ENCODE results near the gene POPDC2.

The POPDC2 gene

DNA sequence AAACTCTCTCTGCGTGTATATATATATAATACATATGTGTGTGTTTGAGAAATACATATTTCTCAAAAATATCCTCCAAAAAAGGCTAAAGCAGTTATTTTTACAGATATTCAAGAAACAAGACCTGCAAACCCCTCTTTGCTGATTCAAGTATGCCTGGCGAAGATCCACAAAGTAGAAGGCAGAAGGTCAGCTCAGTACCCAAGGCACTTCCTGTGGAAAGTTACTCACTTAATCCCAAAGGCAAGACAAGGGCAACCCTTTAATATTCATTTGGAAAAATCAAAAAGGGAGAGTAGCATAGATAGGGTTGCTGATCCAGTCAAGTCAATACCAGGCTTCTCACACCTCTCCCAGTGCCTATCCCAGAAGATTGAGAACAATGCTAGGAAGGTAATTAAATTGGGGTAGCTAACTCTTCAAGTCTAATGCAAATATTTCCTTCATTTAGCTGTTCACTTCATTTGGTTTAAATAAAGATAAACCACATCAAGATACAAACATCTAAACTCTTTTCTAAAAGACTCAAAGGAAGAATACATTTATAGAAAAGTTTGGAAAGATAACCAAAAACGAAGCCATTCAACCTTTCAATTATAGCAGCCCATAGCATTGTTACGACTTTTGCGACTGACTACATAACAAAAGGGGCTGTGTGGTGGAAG is 9.6 kb upstream of the POPDC2 start:
- FAIRE-seq, result no peak

GRCh38 chr3:119665954-119666559 is 5.7 kb upstream of the POPDC2 start:
- FAIRE-seq, result no peak

- FAIRE-seq, result no peak
These were observed 4.5 kb upstream of the POPDC2 start for GRCh38 chr3:119664850-119665379.

GRCh38 chr3:119664370-119664769 is 4.0 kb upstream of the POPDC2 start:
- FAIRE-seq, result no peak

DNA sequence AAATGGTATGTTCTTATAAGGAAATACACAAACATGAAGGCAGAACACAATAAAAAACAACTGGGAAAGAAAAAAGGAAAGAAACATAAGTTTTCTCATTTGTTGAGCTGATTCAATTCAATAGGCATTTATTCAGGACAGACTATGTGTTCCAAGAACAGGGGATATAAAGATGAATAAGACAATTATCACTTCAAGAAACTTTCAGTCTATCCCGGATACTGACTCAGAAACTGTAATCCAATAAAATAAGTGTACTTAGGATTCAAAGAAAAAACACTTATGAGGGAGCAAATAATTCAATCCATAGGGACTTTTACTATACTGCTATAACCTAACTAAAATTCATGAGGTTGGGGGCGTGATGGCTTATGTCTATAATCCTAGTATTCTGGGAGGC is 3.5 kb upstream of the POPDC2 start:
- FAIRE-seq, result no peak

DNA sequence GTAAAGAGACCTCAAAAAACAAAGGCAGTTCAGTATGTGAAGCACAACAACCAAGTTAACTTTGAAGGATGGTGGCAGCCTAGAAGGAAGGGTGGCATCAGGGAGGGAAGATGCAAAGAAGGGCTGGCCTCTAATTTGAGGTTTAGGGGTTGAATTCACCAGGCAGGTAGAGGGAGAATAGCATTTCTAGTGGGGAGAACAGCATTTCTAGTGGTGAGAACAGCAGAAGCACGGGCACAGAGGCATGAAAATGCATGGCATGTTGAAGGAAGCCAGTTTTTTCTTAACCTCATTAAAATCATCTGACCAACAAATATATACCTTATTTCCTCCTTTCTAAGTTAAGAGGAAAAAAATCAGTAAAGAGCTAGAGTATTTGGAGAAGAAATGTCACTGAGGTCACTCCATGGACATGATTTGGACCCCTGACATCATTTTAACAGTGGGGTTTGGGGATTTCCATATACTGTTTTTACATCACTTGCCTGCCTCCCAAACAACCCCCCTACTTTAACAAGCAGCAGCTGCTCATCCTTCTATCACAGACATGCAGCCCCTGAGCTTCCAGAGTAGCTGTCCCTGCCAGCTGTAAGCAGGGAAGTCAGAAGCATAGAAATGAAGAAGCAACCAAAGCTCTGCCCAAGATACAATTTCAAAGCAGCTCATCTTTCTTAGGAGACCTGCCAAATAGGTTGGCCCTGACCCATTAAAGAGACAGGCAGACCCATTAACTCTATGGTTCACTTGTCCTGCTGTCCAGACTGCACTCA is 2.4 kb upstream of the POPDC2 start:
- FAIRE-seq, result no peak

GRCh38 chr3:119659606-119660291 is 640 bp downstream of the POPDC2 start:
- no peak for FAIRE-seq

- FAIRE-seq, result no peak
These were observed 1.4 kb downstream of the POPDC2 start for GRCh38 chr3:119658994-119659393.

DNA sequence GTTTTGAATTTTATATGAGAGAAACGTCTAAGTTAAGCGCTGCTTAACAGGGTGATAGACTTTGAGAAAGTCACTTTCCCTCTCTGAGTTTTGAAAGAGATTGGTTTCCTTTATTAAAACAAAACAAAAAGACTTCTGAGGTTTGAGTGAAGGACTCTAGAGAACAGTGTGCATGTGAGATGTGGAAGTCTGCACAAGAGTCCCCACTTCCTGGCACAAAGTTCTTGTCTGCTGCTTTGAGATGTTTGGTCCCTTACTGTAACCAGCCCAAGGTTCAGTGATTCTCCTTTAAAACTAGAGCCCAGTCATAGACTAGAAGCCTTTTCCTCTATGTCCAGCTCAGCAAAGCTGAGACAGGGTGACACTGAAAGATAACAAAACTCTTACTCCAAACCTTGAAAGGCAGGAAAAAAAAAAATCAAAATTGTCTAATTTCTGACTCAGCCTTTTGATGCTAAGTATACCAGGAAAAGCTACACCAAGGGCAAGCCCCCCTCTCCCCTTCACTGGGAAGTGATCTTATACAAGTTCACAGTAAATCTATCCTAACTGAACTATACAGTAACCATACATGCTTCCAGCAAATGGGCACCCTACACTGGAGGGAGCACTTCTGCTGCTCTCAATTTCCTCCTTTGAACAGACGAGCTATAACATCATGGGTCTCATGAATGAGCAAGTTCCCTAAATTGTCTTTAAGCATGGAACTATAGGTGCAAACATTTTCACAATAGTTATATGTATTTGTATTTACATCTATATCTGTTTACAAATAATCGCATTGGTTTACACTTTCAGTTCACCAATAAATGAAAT is 2.3 kb downstream of the POPDC2 start:
- FAIRE-seq, result no peak

DNA sequence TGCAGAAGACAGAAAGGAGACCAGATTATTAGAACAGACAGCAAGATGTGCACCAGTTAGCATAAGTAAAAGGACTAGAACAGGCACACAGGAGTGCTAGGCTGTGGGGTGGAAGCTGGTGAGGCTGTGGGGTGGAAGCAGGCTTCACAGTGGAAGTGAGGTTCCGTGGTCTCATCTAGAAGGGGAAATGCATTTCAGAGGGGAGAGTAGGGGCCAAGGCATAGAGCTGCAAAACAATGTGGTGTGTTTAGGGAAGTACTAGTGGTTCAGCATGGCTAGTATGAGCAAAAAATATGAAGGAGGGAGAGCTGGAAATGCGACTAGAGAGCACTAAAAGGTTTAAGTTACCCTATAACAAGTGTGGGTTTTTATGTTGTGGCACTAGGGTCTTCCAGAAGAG is 6.5 kb downstream of the POPDC2 start:
- FAIRE-seq, result no peak

GRCh38 chr3:119652306-119653033 is 7.9 kb downstream of the POPDC2 start:
- no peak for FAIRE-seq

GRCh38 chr3:119649761-119650160 is 10.6 kb downstream of the POPDC2 start:
- FAIRE-seq, result no peak

- no peak for FAIRE-seq
These were observed 12.4 kb downstream of the POPDC2 start for GRCh38 chr3:119647843-119648575.

- no peak for FAIRE-seq
These were observed 13.2 kb downstream of the POPDC2 start for GRCh38 chr3:119647171-119647570.

GRCh38 chr3:119645813-119646212 is 14.6 kb downstream of the POPDC2 start:
- FAIRE-seq, result no peak

GRCh38 chr3:119644481-119644880 is 15.9 kb downstream of the POPDC2 start:
- no peak for FAIRE-seq

GRCh38 chr3:119643528-119643927 is 16.9 kb downstream of the POPDC2 start:
- FAIRE-seq, result no peak

DNA sequence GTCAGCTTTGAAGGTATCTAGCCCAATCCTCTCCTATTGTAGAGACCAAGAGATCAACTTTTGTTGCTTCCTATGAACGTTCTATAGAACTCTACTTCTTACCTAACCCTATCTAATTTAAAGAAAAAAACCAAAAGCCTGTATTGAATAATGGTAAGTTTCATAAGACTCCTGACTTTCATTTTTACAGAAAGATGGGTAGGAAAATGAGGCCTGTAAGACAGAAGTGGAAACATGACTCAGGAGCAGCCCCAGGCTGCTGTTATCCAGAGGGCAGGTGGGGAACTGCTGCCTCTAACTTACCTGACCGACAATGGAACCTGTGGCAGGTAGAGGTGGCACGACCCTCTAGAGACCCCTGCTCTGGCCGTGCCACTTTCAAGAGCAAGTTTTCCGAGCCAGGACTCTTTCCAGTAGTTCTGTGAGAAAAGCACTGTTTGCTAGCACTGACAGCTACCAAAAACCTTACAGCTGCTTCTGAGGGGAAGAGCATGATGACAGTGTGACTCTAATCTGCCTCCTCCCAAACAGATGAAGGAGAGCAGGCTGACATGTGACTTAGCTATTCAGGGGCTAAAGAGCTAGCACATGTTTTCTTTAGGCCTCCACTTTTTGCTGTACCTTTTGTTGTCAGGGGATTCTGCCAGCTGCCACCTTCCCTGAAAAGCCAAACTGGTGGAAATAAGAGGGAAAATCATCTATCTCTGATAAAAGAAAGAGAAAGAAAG is 17.5 kb downstream of the POPDC2 start:
- no peak for FAIRE-seq

DNA sequence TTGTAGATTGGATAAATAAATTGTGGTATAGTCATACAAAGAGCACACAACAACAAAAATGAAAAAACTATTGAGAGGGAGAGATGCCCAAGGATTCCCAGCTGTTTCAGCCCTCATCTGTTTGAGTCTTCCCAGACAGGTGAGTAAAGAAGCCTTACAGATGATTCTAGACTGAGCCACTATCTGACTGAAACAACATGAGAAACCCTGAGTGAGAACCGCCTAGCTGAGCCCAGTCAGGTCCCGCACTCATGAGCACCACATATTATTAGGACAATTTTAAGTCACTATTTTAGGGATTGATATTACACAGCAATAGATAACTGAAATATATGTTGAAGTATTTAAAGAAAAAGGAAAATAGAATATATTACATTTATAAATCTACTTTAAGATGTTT is 19.0 kb downstream of the POPDC2 start:
- FAIRE-seq, result no peak
